ENCODE measurements around the gene HRK.
"Not testable (repeated sequence)": the region's sequence is repeated elsewhere in the genome, so short reads cannot be mapped to it uniquely, and the experiment has no call there.

HRK gene

DNA sequence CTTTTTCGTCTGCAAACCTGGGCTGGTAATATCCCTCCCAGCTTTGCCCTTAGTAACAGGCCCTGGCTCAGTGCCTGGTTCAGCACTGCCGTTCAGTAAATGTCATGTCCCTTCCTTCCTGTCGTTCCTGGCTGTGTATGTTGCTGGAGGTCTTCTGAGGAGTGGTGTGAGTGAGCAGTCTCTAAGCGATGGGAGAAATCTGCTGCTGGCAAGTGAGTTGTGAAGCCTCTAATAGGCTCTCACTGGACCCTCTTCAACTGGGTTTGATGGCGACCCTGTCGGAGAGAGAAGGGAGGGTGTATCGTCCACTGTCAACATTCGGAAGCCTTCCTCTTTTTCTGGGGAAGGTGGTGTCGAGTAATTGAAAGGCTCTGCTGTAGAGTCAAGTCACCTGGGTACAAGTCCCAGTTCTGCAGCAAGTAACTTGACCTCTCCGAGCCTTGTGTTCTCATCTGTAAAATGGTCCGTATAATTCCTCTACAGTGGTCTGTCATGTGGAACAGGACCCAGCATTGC, 62.8 kb downstream of the HRK start:
- peak in 2 of 3 donors; percentile 3 to 7 for DNase-seq

GRCh38 chr12:116814766-116815165, 66.5 kb downstream of the HRK start:
- not testable (repeated sequence) for DNase-seq

DNA sequence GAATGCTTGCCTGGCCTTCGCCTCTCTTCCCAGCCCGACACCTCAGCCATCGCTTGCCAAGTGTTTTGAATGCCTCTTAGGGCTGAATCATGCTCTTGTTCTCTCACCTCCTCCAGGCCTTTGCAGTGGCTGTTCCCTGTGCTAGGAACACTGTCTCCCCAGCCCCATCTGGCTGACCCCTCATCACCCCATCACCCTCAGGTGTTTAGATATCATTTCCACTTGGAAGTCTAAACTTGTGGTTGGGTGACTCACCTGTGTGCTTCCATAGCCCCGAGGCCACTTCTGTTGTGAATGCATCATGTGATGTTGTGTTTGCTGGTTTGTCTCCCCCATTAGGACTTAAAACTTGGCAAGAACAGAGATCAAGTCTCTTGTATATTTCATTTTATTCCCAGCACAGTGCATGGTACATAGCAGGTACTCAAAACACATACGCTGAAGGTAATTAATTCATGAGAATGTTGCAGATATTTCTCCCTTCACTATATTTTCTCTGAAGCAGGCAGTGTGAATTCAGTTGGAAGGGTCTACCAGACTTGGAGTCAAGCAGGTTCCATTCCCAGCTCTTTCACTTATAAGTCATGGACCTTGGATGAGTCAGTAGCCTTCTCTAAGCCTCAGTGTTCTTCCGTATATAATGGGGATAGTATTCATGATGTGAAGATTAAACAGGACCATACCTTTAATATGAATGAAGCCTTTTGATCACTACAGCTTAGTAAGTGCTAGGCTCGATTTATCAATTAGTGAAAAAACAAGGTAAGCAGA, 67.8 kb downstream of the HRK start:
- DNase-seq = no peak

DNA sequence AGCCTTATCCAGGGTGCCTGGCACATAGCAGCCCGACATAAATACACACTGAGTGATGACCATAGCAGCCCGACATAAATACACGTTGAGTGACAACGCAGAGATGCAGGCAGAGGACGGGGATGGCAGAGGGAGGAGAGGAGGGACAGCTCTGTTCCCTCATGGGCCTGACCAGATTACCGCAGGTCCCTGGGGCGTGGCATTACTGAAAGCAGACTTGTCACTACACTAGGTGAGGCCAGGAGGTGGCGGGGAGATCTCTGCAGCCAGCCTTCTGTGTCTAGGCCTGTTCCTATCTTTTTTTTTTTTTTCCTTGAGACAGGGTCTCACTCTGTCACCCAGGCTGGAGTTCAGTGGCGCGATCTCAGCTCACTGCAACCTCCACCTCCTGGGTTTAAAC, 69.0 kb downstream of the HRK start:
- DNase-seq = no peak

DNA sequence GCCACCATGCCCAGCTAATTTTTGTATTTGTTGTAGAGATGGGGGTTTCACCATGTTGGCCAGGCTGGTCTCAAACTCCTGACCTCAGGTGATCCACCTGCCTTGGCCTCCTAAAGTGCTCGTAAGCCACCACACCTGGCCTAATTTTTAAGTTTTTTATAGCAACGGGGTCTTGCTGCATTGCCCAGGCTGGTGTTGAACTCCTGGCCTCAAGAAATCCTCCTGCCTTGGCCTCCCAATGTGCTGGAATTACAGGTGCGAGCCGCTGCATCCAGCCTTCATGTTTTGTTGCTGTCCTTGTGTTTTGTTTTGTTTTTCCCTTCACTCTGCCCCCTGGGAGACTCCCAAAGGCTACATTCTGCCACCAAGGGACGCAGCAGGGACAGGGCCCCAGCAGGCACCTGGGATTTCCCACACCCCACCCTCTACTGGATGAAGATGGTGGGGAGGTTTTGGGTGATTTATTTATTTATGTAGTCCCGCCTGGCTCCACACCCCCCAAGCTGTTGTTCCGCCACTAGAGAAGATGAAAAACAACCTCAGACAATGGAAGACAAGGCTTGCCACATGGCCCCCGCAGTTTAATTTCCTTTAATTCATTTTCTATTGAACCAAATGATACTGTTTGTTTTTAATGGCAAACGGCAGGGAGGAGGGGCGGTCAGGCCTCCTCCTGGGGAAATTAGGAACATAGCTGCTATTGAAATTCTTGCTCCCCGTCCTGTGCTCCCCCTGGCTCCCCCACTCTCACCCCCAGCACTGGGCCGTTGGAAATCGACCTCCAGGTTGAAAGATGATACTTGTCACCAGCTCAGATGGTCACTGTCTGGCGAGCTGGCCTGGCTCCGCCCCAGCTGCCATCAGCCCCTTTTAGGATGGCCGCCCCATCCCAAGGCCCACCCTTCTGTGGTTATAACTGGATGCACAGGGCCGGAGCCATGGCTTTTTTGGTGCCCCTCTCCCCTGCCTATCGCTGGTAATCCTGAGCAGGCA, 72.8 kb downstream of the HRK start:
- no peak for DNase-seq

DNA sequence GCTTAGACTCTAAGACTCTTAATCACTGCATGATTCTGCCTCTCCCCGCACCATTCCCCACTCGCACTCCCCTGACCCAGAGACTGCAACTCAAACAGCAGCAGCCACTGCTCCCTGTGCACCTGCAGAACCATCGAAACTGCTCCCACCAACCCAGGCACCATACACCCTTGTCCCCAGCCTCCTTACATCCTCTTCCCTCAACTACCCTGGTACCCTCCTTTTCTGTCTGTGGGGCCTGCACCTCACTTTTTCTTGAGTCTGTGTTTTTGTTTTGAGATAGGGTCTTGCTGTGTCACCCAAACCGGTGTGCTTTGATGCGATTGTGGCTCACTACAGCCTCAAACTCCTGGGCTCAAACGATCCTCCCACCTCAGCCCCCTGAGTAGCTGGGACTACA, 73.7 kb downstream of the HRK start:
- no peak for DNase-seq

- no peak for DNase-seq
Measured at GRCh38 chr12:116806845-116807440, 74.3 kb downstream of the HRK start.
